HG02885 (cell line): ENCODE data around the gene LRBA.

Experiments
- ATAC-seq: cut with Tn5 transposase; IDR thresholded peaks from one replicate; pipeline ENCODE4 v1.9.1; 2021; ENCODE audit warnings: mild to moderate bottlenecking; ENCODE audit not compliant: unreplicated experiment, poor library complexity

LRBA gene

GRCh38 chr4:150619042-150619441 is 396.0 kb downstream of the LRBA start:
- ATAC-seq: no peak

- ATAC-seq: no peak
Measured at GRCh38 chr4:150609131-150609530, 406.0 kb downstream of the LRBA start.

- peak; percentile 21 for ATAC-seq
Measured at GRCh38 chr4:150600812-150601445, 414.2 kb downstream of the LRBA start.

GRCh38 chr4:150599547-150599946 is 415.5 kb downstream of the LRBA start:
- no peak for ATAC-seq

- no peak for ATAC-seq
Measured at GRCh38 chr4:150598909-150599308, 416.2 kb downstream of the LRBA start.

GRCh38 chr4:150593996-150594395 is 421.1 kb downstream of the LRBA start:
- ATAC-seq: no peak

GRCh38 chr4:150591904-150592303 is 423.2 kb downstream of the LRBA start:
- ATAC-seq: no peak

- ATAC-seq: no peak
Measured at GRCh38 chr4:150591406-150591805, 423.7 kb downstream of the LRBA start.

GRCh38 chr4:150590631-150591030 is 424.5 kb downstream of the LRBA start:
- no peak for ATAC-seq

- ATAC-seq: no peak
Measured at GRCh38 chr4:150589157-150589556, 425.9 kb downstream of the LRBA start.

- ATAC-seq: no peak
Measured at GRCh38 chr4:150588316-150588715, 426.8 kb downstream of the LRBA start.

GRCh38 chr4:150586162-150586810 is 428.8 kb downstream of the LRBA start:
- ATAC-seq: no peak

GRCh38 chr4:150585611-150586010 is 429.5 kb downstream of the LRBA start:
- ATAC-seq: no peak

GRCh38 chr4:150584111-150584915 is 430.8 kb downstream of the LRBA start:
- no peak for ATAC-seq

GRCh38 chr4:150583287-150584110 is 431.6 kb downstream of the LRBA start:
- no peak for ATAC-seq

- no peak for ATAC-seq
Measured at GRCh38 chr4:150582873-150583286, 432.2 kb downstream of the LRBA start.

GRCh38 chr4:150582146-150582872 is 432.8 kb downstream of the LRBA start, which contains the start of gene MAB21L2:
Gene MAB21L2, plus strand, starts transcription at chr4:150582151. Its CDS starts 879 bp downstream, at chr4:150583030.
- no peak for ATAC-seq

GRCh38 chr4:150581641-150582051 is 433.4 kb downstream of the LRBA start:
- ATAC-seq: no peak

GRCh38 chr4:150581056-150581605 is 434.0 kb downstream of the LRBA start:
- ATAC-seq: no peak
